ENCODE data around the gene RBMS3. TPM values are rescaled to one million over a fixed set of nuclear protein-coding genes. Genes with fewer than 3 reads are reported as not detected.
"Not testable (repeated sequence)": the region's sequence is repeated elsewhere in the genome, so short reads cannot be mapped to it uniquely, and the experiment has no call there.

Gene RBMS3
- total RNA-seq, 1 donor from 2014 or later: 70.0 TPM

DNA sequence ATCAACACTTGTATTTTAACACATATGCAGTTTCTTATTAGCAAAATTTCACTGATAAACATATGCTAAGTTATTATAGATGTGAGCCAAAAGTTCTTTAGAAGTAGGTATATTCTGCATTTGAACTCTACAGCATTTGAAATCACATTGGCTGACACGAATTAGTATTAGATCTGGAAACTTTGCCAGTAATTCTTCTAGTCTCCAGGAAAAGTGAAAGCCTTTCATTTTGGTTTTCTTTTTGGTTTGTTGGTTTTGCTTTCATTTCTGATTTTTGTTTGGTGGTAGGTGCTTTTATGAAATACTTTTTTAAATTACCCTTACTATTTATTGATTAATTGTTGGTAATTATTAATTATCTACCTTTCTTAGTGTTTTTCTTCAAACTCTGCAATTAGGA, 72.9 kb downstream of the RBMS3 start:
- peaks cover 5% of the 10 kb centered on the region for H3K4me1 ChIP-seq
- intact Hi-C loops (cut with DNase I): no loop called here
- no peaks in the 10 kb centered on the region for H3K9me3 ChIP-seq
- no peaks in the 10 kb centered on the region for H3K27me3 ChIP-seq
- H3K4me3 ChIP-seq: no peak overlapping the region
- DNase-seq (ENCODE audit: extremely low spot score in 2 of 2): no peak
- TF ChIP-seq POLR2AphosphoS5 (IDR thresholded peaks at IDR 0.05; ENCODE audit: insufficient read depth in 1 of 2, low read depth in 1 of 2) (no peak), POLR2A (IDR thresholded peaks at IDR 0.05) (no peak)
- TF ChIP-seq, protein P1, sequence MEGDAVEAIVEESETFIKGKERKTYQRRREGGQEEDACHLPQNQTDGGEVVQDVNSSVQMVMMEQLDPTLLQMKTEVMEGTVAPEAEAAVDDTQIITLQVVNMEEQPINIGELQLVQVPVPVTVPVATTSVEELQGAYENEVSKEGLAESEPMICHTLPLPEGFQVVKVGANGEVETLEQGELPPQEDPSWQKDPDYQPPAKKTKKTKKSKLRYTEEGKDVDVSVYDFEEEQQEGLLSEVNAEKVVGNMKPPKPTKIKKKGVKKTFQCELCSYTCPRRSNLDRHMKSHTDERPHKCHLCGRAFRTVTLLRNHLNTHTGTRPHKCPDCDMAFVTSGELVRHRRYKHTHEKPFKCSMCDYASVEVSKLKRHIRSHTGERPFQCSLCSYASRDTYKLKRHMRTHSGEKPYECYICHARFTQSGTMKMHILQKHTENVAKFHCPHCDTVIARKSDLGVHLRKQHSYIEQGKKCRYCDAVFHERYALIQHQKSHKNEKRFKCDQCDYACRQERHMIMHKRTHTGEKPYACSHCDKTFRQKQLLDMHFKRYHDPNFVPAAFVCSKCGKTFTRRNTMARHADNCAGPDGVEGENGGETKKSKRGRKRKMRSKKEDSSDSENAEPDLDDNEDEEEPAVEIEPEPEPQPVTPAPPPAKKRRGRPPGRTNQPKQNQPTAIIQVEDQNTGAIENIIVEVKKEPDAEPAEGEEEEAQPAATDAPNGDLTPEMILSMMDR (IDR thresholded peaks at IDR 0.05): no peak
- no peak overlapping the region for H3K27ac ChIP-seq
- H3K36me3 ChIP-seq: no peaks in the 10 kb centered on the region

DNA sequence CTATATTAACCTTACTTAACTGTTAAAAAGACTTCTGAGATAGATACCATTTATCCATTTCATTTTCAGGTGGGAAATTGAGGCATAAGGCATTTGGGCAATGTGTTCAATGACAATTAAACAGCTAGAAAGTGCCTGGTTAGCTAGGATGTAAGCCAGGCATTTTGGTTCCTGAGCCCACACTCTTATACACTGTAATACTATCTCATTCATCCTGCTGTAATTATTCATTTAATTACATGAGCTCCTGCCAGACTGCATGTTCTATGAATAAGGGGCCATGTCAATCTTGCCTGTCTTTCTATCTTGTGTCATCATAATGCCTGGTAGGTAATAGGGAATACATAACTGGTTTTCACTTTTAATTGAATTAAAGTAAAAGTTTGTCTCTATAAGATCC, 74.0 kb downstream of the RBMS3 start:
- DNase-seq (ENCODE audit: extremely low spot score in 2 of 2): no peak
- peaks cover 5% of the 10 kb centered on the region for H3K4me1 ChIP-seq
- H3K4me3 ChIP-seq: no peak overlapping the region
- H3K9me3 ChIP-seq: no peaks in the 10 kb centered on the region
- no peaks in the 10 kb centered on the region for H3K27me3 ChIP-seq
- TF ChIP-seq, protein P1 (IDR thresholded peaks at IDR 0.05): no peak
- H3K36me3 ChIP-seq: no peaks in the 10 kb centered on the region
- intact Hi-C loops (cut with DNase I): no loop called here
- H3K27ac ChIP-seq: no peak overlapping the region

DNA sequence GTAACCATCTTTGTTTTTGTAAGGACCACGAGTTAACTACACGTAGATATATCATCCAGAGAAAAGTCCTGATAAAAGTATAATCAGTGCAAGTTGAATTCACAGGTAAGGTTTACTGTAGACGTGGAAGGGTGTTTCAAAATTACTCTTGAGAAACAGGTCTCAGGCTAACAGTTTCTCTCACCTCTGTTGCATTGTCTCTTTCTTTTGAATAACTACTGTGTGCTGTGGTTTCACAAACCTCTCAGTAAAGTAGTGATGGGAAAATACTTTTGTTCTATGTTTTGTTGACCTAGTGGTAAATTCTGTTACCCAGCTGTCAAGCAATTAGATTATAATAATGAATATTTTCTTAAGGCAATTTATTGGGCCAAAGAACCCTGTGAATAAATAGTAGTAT, 75.2 kb downstream of the RBMS3 start:
- Histone ChIP-seq H3K36me3 (no peaks in the 10 kb centered on the region), H3K27ac (no peak overlapping the region), H3K9me3 (no peaks in the 10 kb centered on the region), H3K4me3 (no peak overlapping the region), H3K27me3 (no peaks in the 10 kb centered on the region), H3K4me1 (peaks cover 5% of the 10 kb centered on the region)
- no peak for DNase-seq (ENCODE audit: extremely low spot score in 2 of 2)
- TF ChIP-seq POLR2AphosphoS5 (IDR thresholded peaks at IDR 0.05; ENCODE audit: insufficient read depth in 1 of 2, low read depth in 1 of 2) (no peak), POLR2A (IDR thresholded peaks at IDR 0.05) (no peak)
- TF ChIP-seq, protein P1 (IDR thresholded peaks at IDR 0.05): no peak
- intact Hi-C loops (cut with DNase I): no loop called here

DNA sequence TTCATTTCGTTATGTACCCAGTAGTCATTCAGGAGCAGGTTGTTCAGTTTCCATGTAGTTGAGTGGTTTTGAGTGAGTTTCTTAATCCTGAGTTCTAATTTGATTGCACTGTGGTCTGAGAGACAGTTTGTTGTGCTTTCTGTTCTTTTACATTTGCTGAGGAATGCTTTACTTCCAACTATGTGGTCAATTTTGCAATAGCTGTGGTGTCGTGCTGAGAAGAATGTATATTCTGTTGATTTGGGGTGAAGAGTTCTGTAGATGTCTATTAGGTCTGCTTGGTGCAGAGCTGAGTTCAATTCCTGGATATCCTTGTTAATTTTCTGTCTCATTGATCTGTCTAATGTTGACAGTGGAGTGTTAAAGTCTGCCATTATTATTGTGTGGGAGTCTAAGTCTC, 79.4 kb downstream of the RBMS3 start:
- H3K36me3 ChIP-seq; H3K4me1 ChIP-seq; DNase-seq (ENCODE audit: extremely low spot score in 2 of 2); H3K27me3 ChIP-seq; H3K9me3 ChIP-seq; H3K27ac ChIP-seq; intact Hi-C loops (cut with DNase I); H3K4me3 ChIP-seq: not testable (repeated sequence)

DNA sequence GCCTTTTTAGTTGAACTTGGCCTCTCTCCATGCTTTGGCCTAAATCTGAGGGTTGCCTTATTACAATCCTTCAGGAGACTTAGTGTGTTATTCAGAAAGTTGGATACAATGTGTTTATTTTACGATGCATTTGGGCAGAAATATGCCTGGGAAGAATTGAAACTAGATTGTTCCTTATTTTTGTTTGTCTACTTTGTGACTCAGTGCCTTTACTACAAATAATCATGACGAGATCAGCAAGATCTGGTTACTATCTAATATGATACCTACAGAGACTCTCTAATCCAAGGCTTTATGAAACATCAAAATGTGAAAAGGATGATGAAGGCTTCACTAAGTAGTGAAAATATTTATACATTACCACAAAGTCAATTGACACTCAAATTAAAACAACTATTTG, 82.2 kb downstream of the RBMS3 start:
- Histone ChIP-seq H3K9me3 (no peaks in the 10 kb centered on the region), H3K27me3 (no peaks in the 10 kb centered on the region), H3K27ac (no peak overlapping the region), H3K36me3 (no peaks in the 10 kb centered on the region), H3K4me3 (no peak overlapping the region), H3K4me1 (peaks cover 4% of the 10 kb centered on the region)
- TF ChIP-seq, protein P1 (IDR thresholded peaks at IDR 0.05): no peak
- TF ChIP-seq POLR2A (IDR thresholded peaks at IDR 0.05) (no peak), POLR2AphosphoS5 (IDR thresholded peaks at IDR 0.05; ENCODE audit: insufficient read depth in 1 of 2, low read depth in 1 of 2) (no peak)
- intact Hi-C loops (cut with DNase I): no loop called here
- no peak for DNase-seq (ENCODE audit: extremely low spot score in 2 of 2)

DNA sequence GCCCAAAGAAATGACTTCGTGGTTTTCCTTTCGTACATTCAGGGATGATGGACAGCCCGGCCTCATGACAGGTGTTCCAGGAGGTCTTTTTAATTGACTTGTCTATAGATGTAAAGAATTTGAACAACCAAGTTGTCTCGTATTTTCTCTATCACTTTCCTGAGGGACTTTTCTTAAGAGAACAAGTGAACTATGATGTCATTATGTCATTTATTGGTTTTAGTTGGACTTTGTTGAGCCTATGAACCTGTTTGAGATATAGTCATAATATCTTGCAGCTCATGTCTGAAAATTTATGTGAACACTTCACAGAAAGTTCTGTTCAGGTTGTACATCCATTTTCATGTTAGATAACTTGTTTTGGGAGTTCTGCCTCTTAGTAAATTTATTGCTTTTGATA, 89.2 kb downstream of the RBMS3 start:
- intact Hi-C loops (cut with DNase I): no loop called here
- no peaks in the 10 kb centered on the region for H3K36me3 ChIP-seq
- H3K4me3 ChIP-seq: no peak overlapping the region
- H3K27ac ChIP-seq: no peak overlapping the region
- H3K4me1 ChIP-seq: peaks cover 29% of the 10 kb centered on the region
- H3K9me3 ChIP-seq: no peaks in the 10 kb centered on the region
- TF ChIP-seq POLR2A (IDR thresholded peaks at IDR 0.05): no peak
- TF ChIP-seq, protein P1 (IDR thresholded peaks at IDR 0.05): no peak
- no peak for TF ChIP-seq POLR2AphosphoS5 (IDR thresholded peaks at IDR 0.05; ENCODE audit: insufficient read depth in 1 of 2, low read depth in 1 of 2)
- DNase-seq (ENCODE audit: extremely low spot score in 2 of 2): no peak
- no peaks in the 10 kb centered on the region for H3K27me3 ChIP-seq

Measured in vagina (tissue), 2 donors.